ACHN (cell line): ENCODE measurements around the gene DIP2A.
"Not testable (repeated sequence)": the region's sequence is repeated elsewhere in the genome, so short reads cannot be mapped to it uniquely, and the experiment has no call there.

Experiments
- DNase-seq: peaks from one replicate; pipeline ENCODE4 v3.0.0-alpha.2; 2015
- in situ Hi-C: cut with HindIII; loops from 2 replicates; pipeline ENCODE4 v1.10.0; 2017; ENCODE audit warnings: low sequenced_read_pairs, low pct_ligation_motif_present, low pct_unique_long_range_greater_than_20kb

The DIP2A gene

DNA sequence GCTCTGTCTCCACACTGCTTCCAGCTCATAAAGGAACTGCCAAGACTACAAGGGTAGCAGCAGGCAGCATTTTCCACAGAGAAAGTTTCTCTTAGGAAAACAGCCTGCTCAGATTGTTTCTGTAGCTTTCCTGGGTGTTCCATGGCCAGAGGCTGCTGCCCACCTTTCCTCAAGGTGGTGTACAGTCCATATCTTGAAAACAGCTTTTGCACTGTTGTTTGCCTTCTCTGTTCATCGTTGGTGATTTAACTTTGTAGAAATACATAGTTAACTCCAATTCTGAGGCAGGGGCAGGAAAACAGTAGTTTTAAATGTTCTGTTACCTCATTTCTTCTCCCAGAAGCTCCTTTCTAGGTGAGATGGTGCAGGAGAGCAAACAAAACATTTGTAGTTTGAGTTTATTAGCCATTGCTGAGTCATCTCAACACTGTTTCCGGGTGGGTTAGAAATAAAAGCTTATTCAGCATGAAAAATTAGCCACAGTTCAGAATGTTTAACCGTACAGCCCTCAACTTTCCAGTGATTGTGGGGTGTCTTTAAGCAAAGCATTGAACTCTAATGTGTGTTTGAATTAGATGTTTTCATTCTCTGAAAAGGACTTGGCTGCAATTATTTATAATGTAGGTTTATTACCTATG is 41.7 kb downstream of the DIP2A start:
- in situ Hi-C loops = no loop called here
- DNase-seq = peak; percentile 25

DNA sequence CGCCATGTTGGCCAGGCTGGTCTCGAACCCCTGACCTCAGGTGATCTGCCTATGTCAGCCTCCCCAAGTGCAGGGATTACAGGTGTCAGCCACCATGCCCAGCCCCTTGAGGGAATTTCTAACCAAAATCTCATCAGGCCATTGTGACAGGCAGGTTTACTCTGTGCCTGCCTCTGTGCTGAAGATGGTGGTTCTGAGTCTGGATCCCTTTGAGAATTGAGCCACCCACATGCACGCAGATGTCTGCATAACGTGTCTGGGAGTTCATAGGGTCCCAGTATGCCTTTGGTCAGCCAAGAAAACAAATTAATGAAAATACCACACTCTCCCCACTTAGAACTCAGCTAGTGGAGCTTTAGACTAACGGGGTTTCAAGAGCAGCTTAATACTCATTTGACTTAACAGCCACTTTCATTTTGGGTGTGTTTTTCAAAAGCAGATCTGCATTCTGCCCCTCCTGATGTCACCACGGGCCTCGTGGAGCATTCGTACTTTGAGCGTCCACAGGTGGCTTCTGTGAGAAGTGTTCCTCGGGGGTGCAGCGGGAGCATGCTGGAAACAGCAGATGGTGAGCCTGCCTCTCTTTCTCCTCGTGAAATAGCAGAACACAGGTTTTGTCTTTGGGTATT is 45.3 kb downstream of the DIP2A start:
- DNase-seq = no peak
- in situ Hi-C loops = no loop called here

GRCh38 chr21:46504666-46505065 is 46.0 kb downstream of the DIP2A start:
- in situ Hi-C loops = no loop called here
- DNase-seq = no peak

- in situ Hi-C loops = no loop called here
- DNase-seq = no peak
Observed at GRCh38 chr21:46507562-46507961, 48.9 kb downstream of the DIP2A start.

DNA sequence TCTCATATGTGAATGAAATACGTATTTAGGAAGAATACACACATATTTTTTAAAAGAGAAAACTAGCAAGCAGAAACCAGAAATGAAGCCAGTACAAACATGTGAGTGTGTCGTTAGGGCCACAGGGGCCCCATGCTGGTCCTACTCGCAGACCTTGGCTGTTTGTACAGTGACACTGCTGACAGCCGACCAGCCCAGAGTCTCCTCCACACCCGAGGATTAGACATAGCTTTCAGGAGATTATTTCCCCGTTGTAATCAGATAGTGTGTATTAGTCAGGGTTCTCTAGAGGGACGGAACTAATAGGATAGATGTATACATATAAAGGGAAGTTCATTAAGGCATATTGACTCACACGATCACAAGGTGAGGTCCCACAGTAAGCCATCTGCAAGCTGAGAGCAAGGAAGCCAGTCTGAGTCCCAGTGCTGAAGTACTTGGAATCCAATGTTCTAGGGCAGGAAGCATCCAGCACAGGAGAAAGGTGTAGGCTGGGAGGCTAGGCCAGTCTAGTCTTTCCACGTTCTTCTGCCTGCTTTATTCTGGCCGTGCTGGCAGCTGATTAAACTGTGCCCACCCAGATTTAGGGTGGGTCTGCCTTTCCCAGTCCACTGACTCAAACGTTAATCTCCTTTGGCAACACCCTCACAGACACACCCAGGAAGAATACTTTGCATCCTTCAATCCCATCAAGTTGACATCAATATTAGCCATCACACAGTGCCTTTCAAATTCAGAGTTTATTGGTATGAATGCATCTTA is 51.2 kb downstream of the DIP2A start:
- in situ Hi-C loops = no loop called here
- no peak for DNase-seq

DNA sequence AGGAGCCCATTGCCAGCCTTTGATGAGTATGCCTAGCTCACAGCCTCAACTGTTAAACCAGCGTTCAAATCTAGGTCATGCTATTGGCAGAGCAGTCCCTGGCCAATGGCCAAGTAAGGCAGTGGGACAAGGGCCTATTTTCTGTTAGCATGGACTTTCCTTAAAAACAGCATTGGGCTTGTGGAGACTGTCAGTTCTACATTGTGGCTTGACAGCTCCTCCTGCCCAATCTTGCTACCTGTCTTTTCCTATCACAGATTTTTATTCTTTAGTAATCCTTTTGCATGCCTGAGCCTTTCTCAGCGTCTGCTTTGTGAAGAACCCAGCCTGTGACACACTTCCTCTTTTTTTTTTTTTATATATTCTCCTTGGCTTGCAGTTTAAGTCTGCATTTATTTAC is 56.4 kb downstream of the DIP2A start:
- in situ Hi-C loops = no loop called here
- DNase-seq = no peak

- DNase-seq = no peak
- in situ Hi-C loops = no loop called here
Observed at GRCh38 chr21:46516068-46516467, 57.4 kb downstream of the DIP2A start.

GRCh38 chr21:46517361-46517760 is 58.7 kb downstream of the DIP2A start:
- in situ Hi-C loops = no loop called here
- DNase-seq = no peak

DNA sequence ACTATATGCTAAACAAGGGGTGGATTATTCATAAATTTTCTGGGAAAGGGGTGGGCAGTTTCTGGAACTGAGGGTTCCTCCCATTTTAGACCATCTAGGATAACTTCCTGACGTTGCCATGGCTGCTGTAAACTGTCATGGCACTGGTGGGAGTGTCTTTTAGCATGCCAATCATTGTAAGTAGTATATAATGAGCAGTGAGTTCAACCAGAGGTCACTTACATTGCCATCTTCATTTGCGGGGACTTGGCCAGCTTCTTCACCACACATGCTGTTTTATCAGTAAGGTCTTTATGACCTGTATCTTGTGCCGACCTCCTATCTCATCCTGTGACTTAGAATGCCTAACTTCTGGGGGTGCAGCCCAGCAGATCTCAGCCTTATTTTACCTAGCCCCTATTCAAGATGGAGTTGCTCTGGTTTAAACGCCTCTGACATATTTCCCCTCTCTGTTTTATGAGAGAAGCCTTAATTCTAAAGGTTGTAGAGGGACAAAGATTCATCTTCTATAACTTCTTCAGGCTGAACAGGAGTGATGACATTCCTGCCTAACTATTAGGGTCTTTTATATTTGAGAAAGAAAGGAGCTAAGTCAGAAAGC is 60.4 kb downstream of the DIP2A start:
- in situ Hi-C loops = no loop called here
- no peak for DNase-seq

GRCh38 chr21:46527393-46527792 is 68.7 kb downstream of the DIP2A start:
- in situ Hi-C loops, DNase-seq: not testable (repeated sequence)

GRCh38 chr21:46527801-46528200 is 69.1 kb downstream of the DIP2A start:
- in situ Hi-C loops = no loop called here
- DNase-seq = no peak

GRCh38 chr21:46532080-46532479 is 73.4 kb downstream of the DIP2A start:
- DNase-seq = no peak
- in situ Hi-C loops = no loop called here

- in situ Hi-C loops = no loop called here
- DNase-seq = no peak
Observed at GRCh38 chr21:46537026-46537425, 78.3 kb downstream of the DIP2A start.

DNA sequence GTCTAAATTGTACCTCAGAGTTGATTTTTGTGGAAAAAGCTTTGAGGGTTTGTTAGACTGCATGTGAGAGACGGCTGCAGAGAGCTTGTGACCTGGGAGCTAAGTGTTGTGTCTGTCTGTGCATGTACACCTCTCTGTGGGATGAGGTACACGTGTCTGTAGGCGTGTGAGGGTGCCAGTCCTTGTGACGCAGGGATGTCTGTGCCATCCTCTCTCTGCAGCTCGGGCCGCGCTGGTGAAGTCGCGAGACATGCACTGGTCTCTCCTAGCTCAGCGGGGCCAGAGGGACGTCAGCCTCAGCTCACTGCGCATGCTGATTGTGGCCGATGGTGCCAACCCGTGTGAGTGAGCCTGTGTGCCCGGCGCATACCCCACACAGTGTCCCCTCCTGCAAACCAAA is 79.6 kb downstream of the DIP2A start:
- in situ Hi-C loops = no loop called here

GRCh38 chr21:46538851-46539666 is 80.4 kb downstream of the DIP2A start:
- DNase-seq = no peak
- in situ Hi-C loops = no loop called here

More for the DNA sequence above, 79.6 kb downstream of the DIP2A start:
- no peak for DNase-seq

- no peak for DNase-seq
- in situ Hi-C loops = no loop called here
Observed at GRCh38 chr21:46540087-46540710, 81.5 kb downstream of the DIP2A start.

- in situ Hi-C loops = no loop called here
- DNase-seq = no peak
Observed at GRCh38 chr21:46542588-46543124, 84.0 kb downstream of the DIP2A start.

- in situ Hi-C loops = no loop called here
- DNase-seq = no peak
Observed at GRCh38 chr21:46543306-46543705, 84.6 kb downstream of the DIP2A start.
